GM19372 (cell line): ENCODE measurements around the gene HKDC1.

Experiments
- ATAC-seq: cut with Tn5 transposase; IDR thresholded peaks from one replicate; pipeline ENCODE4 v1.9.1; 2021; ENCODE audit warnings: mild to moderate bottlenecking, low read depth, moderate library complexity; ENCODE audit not compliant: unreplicated experiment

HKDC1 gene

DNA sequence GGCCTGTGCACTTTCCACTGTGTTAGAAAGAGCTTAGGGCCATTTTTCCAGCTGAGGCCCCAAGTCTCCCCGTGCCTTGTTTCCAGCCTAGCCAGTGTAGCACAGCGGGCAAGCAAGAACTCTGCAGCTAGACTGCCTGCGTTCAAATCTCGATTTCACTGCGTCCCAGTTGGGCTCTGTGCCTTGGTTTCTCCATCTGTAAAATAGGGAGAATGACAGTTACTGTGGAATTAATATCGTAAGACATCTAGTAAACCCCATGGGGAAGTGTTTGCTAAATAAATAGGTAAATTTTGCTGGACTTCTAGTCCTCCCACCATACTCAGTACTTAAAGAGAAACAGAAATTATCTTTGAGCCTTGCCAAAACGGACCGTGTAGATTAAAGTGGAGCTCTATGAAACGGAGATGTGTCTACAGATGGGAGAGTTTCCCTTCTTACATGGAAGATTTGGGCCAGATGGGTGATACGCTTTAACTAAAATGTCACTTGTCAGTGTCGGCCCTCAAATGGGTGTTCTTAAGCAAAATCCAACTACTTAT lies 3.5 kb upstream of the HKDC1 start:
- no peak for ATAC-seq

DNA sequence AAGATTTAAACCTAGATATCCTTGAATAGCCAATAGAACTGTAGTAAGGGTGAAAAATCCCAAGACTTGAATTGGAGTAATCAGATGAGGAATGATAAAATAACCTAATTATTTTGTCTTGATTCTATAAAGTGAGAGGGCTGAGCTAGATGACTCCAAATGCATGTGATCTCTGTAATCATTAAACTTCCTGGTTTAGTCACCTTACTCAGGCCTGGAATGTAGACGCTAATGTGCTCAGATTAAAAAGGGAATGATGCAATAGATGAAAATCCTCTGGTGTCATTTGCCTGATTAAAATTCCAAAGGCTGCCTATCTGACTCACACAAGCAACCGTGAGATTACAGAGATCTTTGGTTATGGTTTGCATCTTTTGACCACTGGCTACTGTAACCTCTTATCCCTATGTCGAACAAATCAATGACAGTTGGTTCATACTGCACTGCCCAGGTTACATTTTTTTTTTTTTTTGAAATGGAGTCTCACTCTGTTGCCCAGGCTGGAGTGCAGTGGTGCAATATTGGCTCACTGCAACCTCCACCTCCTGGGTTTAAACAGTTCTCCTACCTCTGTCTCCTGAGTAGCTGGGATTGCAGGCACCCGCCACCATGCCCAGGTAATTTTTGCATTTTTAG lies 2.9 kb upstream of the HKDC1 start:
- no peak for ATAC-seq

DNA sequence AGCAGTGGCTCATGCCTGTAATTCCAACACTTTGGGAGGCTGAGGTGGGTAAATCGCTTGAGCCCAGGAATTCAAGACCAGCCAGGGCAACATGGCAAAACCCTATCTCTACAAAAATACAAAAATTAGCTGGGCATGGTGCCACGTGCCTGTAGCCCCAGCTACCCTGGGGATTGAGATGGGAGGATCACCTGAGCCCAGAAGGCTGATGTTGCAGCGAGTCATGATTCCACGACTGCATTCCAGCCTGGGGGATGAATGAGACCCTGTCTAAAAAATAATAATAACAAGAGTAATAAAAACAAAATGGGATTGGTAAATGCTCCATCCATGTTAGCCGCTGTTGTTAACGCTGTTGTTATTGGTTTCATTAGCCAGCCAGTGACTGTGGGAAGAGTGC lies 1.3 kb upstream of the HKDC1 start:
- no peak for ATAC-seq

DNA sequence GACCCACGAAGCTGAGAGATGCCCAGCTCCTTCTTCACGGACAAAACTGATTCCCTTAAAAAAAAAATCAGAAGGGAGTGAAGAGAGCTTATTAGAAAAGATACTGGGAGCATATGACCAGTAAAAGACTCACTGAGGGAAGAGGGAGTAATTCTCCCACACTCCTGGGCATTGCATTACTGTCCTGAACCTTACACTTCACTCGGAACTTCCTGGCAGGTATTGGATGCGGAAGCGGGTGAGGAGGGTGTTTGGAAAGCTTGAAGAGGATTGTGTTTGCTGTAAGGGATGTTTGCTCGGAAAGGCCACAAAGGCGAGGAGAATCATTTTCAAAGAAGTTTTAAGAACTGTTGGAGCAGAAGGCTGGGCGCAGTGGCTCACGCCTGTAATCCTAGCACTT lies 375 bp downstream of the HKDC1 start:
- ATAC-seq, result no peak

- ATAC-seq, result peak; percentile 98
Observed at GRCh38 chr10:69222157-69223027, 2.3 kb downstream of the HKDC1 start.

- ATAC-seq, result peak; percentile 16
Observed at GRCh38 chr10:69223028-69223342, 2.9 kb downstream of the HKDC1 start.

GRCh38 chr10:69224862-69225657 lies 4.9 kb downstream of the HKDC1 start:
- ATAC-seq, result no peak

DNA sequence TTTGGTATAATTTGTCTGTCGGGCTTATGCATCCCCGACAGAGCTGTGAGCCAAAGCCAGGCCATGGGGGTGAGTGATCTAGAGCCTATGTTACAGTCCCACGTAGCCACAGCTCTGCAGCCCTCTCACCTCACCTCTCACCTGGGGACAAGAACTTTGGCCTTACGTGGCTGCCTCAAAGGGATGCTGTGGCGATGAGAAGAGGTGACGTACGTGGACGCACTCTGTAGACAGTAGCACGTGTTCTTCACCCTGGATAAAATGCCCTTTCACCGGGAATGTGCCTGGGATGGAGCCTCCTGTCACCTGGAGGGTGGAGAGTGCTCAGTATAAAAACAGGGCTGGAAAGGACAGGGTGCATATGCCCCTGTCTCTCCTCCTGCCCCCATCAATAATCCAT lies 5.5 kb downstream of the HKDC1 start:
- no peak for ATAC-seq

DNA sequence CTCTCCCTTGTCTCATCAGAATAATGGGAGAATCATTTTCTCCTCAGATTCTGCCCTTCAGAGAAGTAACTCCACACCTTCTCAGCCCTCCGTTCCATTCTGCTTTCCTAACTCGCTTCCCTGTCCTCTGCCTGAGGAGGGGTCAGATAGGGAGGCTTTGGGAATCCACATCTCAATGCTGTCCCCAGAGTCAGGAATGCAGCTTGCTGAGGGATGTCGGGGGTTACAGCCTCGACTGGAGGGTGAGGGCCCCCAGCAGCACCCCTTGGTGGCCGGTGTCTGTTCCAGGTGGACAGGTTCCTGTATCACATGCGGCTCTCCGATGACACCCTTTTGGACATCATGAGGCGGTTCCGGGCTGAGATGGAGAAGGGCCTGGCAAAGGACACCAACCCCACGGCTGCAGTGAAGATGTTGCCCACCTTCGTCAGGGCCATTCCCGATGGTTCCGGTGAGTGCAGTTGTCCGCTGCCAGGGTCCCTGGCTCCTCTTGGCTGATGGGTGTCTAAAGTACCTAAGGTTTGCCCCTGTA lies 6.9 kb downstream of the HKDC1 start:
- no peak for ATAC-seq

DNA sequence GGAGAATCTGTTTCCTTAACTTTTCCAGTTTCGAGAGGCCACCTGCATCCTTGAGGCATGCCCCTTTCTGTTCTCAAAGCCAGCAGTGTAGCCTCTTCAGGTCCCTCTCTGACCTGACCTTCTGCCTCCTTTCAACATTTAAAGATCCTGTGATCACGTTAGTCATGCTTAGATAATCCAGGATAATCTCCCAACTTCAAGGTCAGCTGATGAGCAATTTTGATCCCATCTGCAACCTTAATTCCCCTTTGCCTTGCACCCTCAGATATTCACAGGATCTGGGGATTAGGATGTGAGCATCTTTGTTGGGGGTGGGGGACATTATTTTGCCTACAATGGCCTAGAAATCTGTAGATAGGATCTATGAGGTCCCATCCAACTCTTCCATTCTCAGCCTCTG lies 8.0 kb downstream of the HKDC1 start:
- ATAC-seq, result no peak

GRCh38 chr10:69229616-69229916 lies 9.4 kb downstream of the HKDC1 start:
- no peak for ATAC-seq

- no peak for ATAC-seq
Observed at GRCh38 chr10:69230128-69230527, 10.0 kb downstream of the HKDC1 start.

GRCh38 chr10:69232252-69232651 lies 12.1 kb downstream of the HKDC1 start:
- no peak for ATAC-seq

- ATAC-seq, result no peak
Observed at GRCh38 chr10:69232736-69233480, 12.8 kb downstream of the HKDC1 start.

DNA sequence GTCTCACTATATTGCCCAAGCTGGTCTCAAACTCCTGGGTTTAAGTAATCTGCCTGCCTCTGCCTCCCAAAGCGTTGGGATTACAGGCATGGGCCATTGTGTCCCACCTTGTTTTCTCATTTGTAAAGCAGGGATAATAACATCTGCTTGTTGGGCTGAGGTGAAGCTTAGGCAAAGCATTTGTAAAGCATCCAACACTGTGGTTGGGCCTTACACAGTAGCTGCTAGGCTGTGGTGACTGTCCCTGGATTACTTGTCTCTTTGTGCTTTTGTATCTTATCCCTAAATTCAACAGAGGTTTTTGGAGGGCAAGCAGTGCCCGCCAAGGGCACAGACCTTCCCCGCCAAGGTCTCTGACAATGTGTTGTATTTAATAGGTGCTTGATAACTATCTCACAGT lies 14.3 kb downstream of the HKDC1 start:
- no peak for ATAC-seq

DNA sequence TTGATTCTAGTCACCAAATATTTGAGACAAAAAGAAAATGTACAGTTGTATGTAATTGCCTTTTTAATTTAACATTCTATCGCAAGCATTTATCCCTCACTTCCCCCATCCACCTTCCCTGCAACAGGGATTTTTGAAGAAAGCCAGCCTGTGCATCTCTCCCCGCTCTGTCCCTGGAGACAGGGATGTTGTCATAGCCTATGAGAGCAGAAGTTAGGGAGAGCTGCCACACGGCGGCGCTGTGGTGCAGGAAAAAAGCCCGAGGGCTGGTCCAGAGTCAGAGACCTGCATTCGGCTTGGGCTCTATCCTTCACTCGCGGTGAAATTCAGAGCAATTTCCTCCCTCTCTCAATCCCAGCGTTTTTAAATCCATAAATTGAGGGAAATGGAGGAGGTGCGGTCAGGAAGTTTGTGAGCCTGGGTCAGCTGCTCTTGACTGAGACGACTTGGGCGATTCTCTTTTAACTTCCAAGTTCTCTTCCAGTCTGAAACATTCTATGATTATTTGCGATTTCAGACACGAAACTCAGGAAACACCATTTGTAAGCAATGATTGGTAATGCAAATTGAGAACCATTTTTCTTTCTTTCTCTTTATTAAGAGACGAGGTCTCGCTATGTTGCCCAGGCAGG lies 17.5 kb downstream of the HKDC1 start:
- peak; percentile 82 for ATAC-seq

DNA sequence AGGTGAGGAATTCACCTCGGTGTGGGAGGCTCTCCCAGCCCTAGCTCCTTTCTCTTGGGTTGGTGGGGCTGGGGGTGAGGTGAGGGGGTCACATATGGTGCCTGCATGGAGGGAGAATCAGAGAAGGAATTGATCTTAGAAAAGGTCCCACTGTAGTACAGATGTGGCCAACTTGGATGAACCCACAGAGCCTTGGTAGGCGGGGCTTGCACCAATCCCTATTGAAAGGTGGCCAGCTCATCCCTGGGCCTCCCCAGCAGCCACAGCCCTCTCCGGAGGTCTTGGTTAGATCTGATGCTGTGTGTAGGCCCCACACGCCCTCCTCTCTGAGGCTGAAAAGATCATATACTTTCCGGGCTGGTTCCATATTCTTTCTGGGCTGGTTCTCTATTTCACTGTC lies 19.0 kb downstream of the HKDC1 start:
- no peak for ATAC-seq

DNA sequence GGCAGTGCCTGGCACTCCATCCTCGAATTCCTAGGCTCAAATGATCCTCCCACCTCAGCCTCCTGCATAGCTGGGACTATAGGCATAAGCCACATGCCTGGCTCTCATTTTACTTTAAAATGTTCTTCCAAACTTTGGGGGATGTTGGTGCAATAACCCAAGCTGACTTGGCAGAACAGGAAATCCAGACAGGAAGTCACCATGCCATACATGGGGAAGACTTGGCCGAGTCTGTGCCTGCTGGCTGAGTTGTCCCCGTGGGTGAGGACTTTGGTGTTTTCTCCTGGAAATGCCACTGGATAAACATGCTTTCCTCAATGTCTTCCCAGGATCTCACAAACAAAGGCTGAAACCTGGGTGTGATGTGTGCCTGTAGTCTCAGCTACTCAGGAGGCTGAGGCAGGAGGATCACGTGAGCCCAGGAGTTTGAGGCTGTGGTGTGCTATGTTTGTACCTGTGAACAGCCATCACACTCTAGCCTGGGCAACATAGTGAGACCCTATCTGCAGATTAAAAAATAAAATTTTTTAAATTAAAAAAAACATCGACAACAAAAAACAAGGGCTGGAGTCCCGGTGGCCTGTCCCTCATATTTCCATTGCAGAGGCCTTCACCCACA lies 19.8 kb downstream of the HKDC1 start:
- no peak for ATAC-seq

- no peak for ATAC-seq
Observed at GRCh38 chr10:69240455-69240854, 20.3 kb downstream of the HKDC1 start.

GRCh38 chr10:69241575-69241974 lies 21.4 kb downstream of the HKDC1 start:
- no peak for ATAC-seq
